CD4-positive, CD25-positive, alpha-beta regulatory T cell (primary cell): ENCODE results near the gene DNAJC6. TPM values are rescaled to one million over a fixed set of nuclear protein-coding genes. Genes with fewer than 3 reads are reported as not detected.

ENCODE experiments used
- ATAC-seq, 2 donors: fragments of 150-1000 bp; cut with Tn5 transposase; one replicate each; pipeline ENCODE4 v1.10.0; 2021; ENCODE audit warnings: low read depth in 2 of 2, moderate number of reproducible peaks in 2 of 2, moderate library complexity in 1 of 2
- DNase-seq, 3 donors: peaks; one replicate each; pipeline versions ENCODE4 v3.0.0 to v3.0.0-alpha.2; 2012 to 2022; ENCODE audit warnings: mixed read lengths in 1 of 3
- H3K27ac ChIP-seq: one replicate; pipeline ENCODE4 v1.7.0; 2013; ENCODE audit warnings: mild to moderate bottlenecking, low read length; ENCODE audit not compliant: insufficient read depth, poor library complexity, severe bottlenecking
- H3K27me3 ChIP-seq: one replicate; pipeline ENCODE4 v1.7.0; 2013; ENCODE audit warnings: low read length; ENCODE audit not compliant: control insufficient read depth, insufficient read depth
- H3K36me3 ChIP-seq: one replicate; pipeline ENCODE4 v1.7.0; 2013; ENCODE audit warnings: mild to moderate bottlenecking, low read length, moderate library complexity; ENCODE audit not compliant: control insufficient read depth, insufficient read depth
- H3K4me1 ChIP-seq: 2 replicates; pipeline ENCODE4 v1.7.0; 2013; ENCODE audit warnings: mild to moderate bottlenecking, low read length; ENCODE audit not compliant: insufficient read depth, control insufficient read depth, poor library complexity, severe bottlenecking
- H3K4me3 ChIP-seq: one replicate; pipeline ENCODE4 v1.7.0; 2013; ENCODE audit warnings: low read depth, mild to moderate bottlenecking, low read length, moderate library complexity
- H3K9me3 ChIP-seq, 2 experiments: 1 replicate in 1 of 2; 2 replicates in 1 of 2; pipeline ENCODE4 v1.7.0; 2013; ENCODE audit warnings: low read length in 2 of 2, mild to moderate bottlenecking in 1 of 2, moderate library complexity in 1 of 2; ENCODE audit not compliant: control insufficient read depth in 2 of 2
- H3K27ac Mint-ChIP-seq, 3 donors: one replicate each; pipeline ENCODE4 v1.8.0; 2020 to 2022; ENCODE audit warnings: mild to moderate bottlenecking in 3 of 3, mixed read lengths in 3 of 3, moderate library complexity in 2 of 3
- H3K27me3 Mint-ChIP-seq: one replicate; pipeline ENCODE4 v1.8.0; 2022; ENCODE audit warnings: mild to moderate bottlenecking, mixed read lengths
- H3K36me3 Mint-ChIP-seq: one replicate; pipeline ENCODE4 v1.8.0; 2020; ENCODE audit warnings: mixed read lengths
- H3K4me1 Mint-ChIP-seq, 4 donors: one replicate each; pipeline ENCODE4 v1.8.0; 2020 to 2022; ENCODE audit warnings: mixed read lengths in 4 of 4, mild to moderate bottlenecking in 1 of 4
- H3K4me3 Mint-ChIP-seq, 4 donors: one replicate each; pipeline ENCODE4 v1.8.0; 2020 to 2022; ENCODE audit warnings: mild to moderate bottlenecking in 4 of 4, mixed read lengths in 4 of 4, moderate library complexity in 3 of 4
- H3K9me3 Mint-ChIP-seq, 7 donors: one replicate each; pipeline ENCODE4 v1.8.0; 2020 to 2022; ENCODE audit warnings: mixed read lengths in 7 of 7, mild to moderate bottlenecking in 3 of 7, moderate library complexity in 2 of 7
- polyA plus RNA-seq, 4 donors: library from polyadenylated mRNA; unstranded; fragments of 300-500 nt; fragmentation: Illumina TruSeq; gene quantifications; one replicate each; pipeline ENCODE4 v1.2.3, GENCODE V29; 2021
- total RNA-seq: library from RNA; stranded (reverse); gene quantifications from one replicate; pipeline ENCODE4 v1.2.3, GENCODE V29; 2022

DNAJC6 gene
- total and polyA plus RNA-seq, 5 donors from 2014 or later, result 0.07 to 1.9 (median 0.82) TPM; not detected in 1

GRCh38 chr1:65321879-65322278 lies 12.5 kb downstream of the DNAJC6 start:
- Histone ChIP-seq H3K27me3 (no peaks in the 10 kb centered on the region), H3K4me1 (no peaks in the 10 kb centered on the region), H3K36me3 (no peaks in the 10 kb centered on the region), H3K9me3 (peaks cover 0 to 2% of the 10 kb centered on the region in 2 experiments), H3K4me3 (no peak overlapping the region), H3K27ac (no peak overlapping the region)
- no peaks in the 10 kb centered on the region for H3K4me1 Mint-ChIP-seq
- peaks cover 0 to 9% (median 6%) of the 10 kb centered on the region in 7 donors for H3K9me3 Mint-ChIP-seq
- no peaks in the 10 kb centered on the region for H3K36me3 Mint-ChIP-seq
- H3K27me3 Mint-ChIP-seq, result peaks cover 9% of the 10 kb centered on the region
- ATAC-seq (no peak), DNase-seq (no peak)
- no peak overlapping the region for H3K4me3 Mint-ChIP-seq
- H3K27ac Mint-ChIP-seq, result no peak overlapping the region

- no peaks in the 10 kb centered on the region for H3K27me3 ChIP-seq
- H3K36me3 Mint-ChIP-seq, result no peaks in the 10 kb centered on the region
Measured at GRCh38 chr1:65323246-65323645, 13.9 kb downstream of the DNAJC6 start.

GRCh38 chr1:65330021-65330420 lies 20.7 kb downstream of the DNAJC6 start:
- H3K4me1 Mint-ChIP-seq, result no peaks in the 10 kb centered on the region
- no peaks in the 10 kb centered on the region for H3K36me3 Mint-ChIP-seq
- H3K27ac Mint-ChIP-seq, result no peak overlapping the region

More at GRCh38 chr1:65323246-65323645, 13.9 kb downstream of the DNAJC6 start:
- Histone ChIP-seq H3K36me3 (no peaks in the 10 kb centered on the region), H3K4me1 (no peaks in the 10 kb centered on the region), H3K4me3 (no peak overlapping the region), H3K27ac (no peak overlapping the region), H3K9me3 (peaks cover 0 to 2% of the 10 kb centered on the region in 2 experiments)
- Mint-ChIP-seq H3K9me3 (peaks cover 0 to 9% (median 4%) of the 10 kb centered on the region in 7 donors), H3K4me1 (no peaks in the 10 kb centered on the region), H3K4me3 (no peak overlapping the region), H3K27me3 (peaks cover 13% of the 10 kb centered on the region), H3K27ac (no peak overlapping the region)
- ATAC-seq (no peak), DNase-seq (peak in 1 of 3 donors; percentile 12)

GRCh38 chr1:65330822-65331221 lies 21.5 kb downstream of the DNAJC6 start:
- peaks cover 0 to 5% (median 0%) of the 10 kb centered on the region in 7 donors for H3K9me3 Mint-ChIP-seq
- Histone ChIP-seq H3K36me3 (no peaks in the 10 kb centered on the region), H3K27me3 (no peaks in the 10 kb centered on the region), H3K4me3 (no peak overlapping the region), H3K27ac (no peak overlapping the region), H3K9me3 (no peaks in the 10 kb centered on the region), H3K4me1 (no peaks in the 10 kb centered on the region)
- H3K27ac Mint-ChIP-seq, result no peak overlapping the region
- H3K4me1 Mint-ChIP-seq, result no peaks in the 10 kb centered on the region
- H3K4me3 Mint-ChIP-seq, result no peak overlapping the region
- H3K36me3 Mint-ChIP-seq, result no peaks in the 10 kb centered on the region
- H3K27me3 Mint-ChIP-seq, result peaks cover 17% of the 10 kb centered on the region
- ATAC-seq (no peak), DNase-seq (no peak)

More at GRCh38 chr1:65330021-65330420, 20.7 kb downstream of the DNAJC6 start:
- H3K27ac ChIP-seq, result no peak overlapping the region
- H3K4me1 ChIP-seq, result no peaks in the 10 kb centered on the region
- Mint-ChIP-seq H3K9me3 (peaks cover 0 to 6% (median 0%) of the 10 kb centered on the region in 7 donors), H3K4me3 (no peak overlapping the region), H3K27me3 (peaks cover 17% of the 10 kb centered on the region)
- no peaks in the 10 kb centered on the region for H3K36me3 ChIP-seq
- no peaks in the 10 kb centered on the region for H3K9me3 ChIP-seq
- no peak for DNase-seq
- ATAC-seq, result no peak
- H3K27me3 ChIP-seq, result no peaks in the 10 kb centered on the region
- no peak overlapping the region for H3K4me3 ChIP-seq

GRCh38 chr1:65332821-65333220 lies 23.5 kb downstream of the DNAJC6 start:
- Mint-ChIP-seq H3K27me3 (peaks cover 4% of the 10 kb centered on the region), H3K9me3 (peaks cover 0 to 5% (median 0%) of the 10 kb centered on the region in 7 donors), H3K4me3 (no peak overlapping the region), H3K27ac (no peak overlapping the region), H3K4me1 (no peaks in the 10 kb centered on the region), H3K36me3 (no peaks in the 10 kb centered on the region)
- DNase-seq (no peak), ATAC-seq (no peak)
- H3K36me3 ChIP-seq, result no peaks in the 10 kb centered on the region
- H3K27me3 ChIP-seq, result no peaks in the 10 kb centered on the region
- H3K9me3 ChIP-seq, result no peaks in the 10 kb centered on the region
- H3K4me1 ChIP-seq, result no peaks in the 10 kb centered on the region
- H3K27ac ChIP-seq, result no peak overlapping the region
- H3K4me3 ChIP-seq, result no peak overlapping the region

- no peaks in the 10 kb centered on the region for H3K9me3 ChIP-seq
- H3K4me1 Mint-ChIP-seq, result no peaks in the 10 kb centered on the region
- ATAC-seq (no peak), DNase-seq (no peak)
- peaks cover 0 to 5% (median 0%) of the 10 kb centered on the region in 7 donors for H3K9me3 Mint-ChIP-seq
- peaks cover 1% of the 10 kb centered on the region for H3K27me3 Mint-ChIP-seq
- no peak overlapping the region for H3K4me3 Mint-ChIP-seq
- no peaks in the 10 kb centered on the region for H3K4me1 ChIP-seq
- no peak overlapping the region for H3K27ac ChIP-seq
- no peaks in the 10 kb centered on the region for H3K36me3 ChIP-seq
- H3K27me3 ChIP-seq, result no peaks in the 10 kb centered on the region
- no peak overlapping the region for H3K4me3 ChIP-seq
- H3K36me3 Mint-ChIP-seq, result no peaks in the 10 kb centered on the region
- H3K27ac Mint-ChIP-seq, result no peak overlapping the region
Measured at GRCh38 chr1:65334081-65334480, 24.7 kb downstream of the DNAJC6 start.

- DNase-seq (no peak), ATAC-seq (no peak)
- Mint-ChIP-seq H3K9me3 (peaks cover 0 to 2% (median 0%) of the 10 kb centered on the region in 7 donors), H3K27me3 (peaks cover 5% of the 10 kb centered on the region), H3K27ac (no peak overlapping the region), H3K4me3 (no peak overlapping the region), H3K4me1 (no peaks in the 10 kb centered on the region), H3K36me3 (no peaks in the 10 kb centered on the region)
- no peaks in the 10 kb centered on the region for H3K36me3 ChIP-seq
- H3K9me3 ChIP-seq, result no peaks in the 10 kb centered on the region
- no peaks in the 10 kb centered on the region for H3K4me1 ChIP-seq
- no peak overlapping the region for H3K27ac ChIP-seq
- no peaks in the 10 kb centered on the region for H3K27me3 ChIP-seq
- no peak overlapping the region for H3K4me3 ChIP-seq
Measured at GRCh38 chr1:65339866-65340468, 30.6 kb downstream of the DNAJC6 start.

GRCh38 chr1:65341381-65341780 lies 32.0 kb downstream of the DNAJC6 start:
- no peaks in the 10 kb centered on the region for H3K9me3 Mint-ChIP-seq
- Histone ChIP-seq H3K4me1 (no peaks in the 10 kb centered on the region), H3K27ac (no peak overlapping the region), H3K4me3 (no peak overlapping the region), H3K27me3 (no peaks in the 10 kb centered on the region), H3K9me3 (no peaks in the 10 kb centered on the region), H3K36me3 (no peaks in the 10 kb centered on the region)
- DNase-seq (no peak), ATAC-seq (no peak)
- H3K27ac Mint-ChIP-seq, result no peak overlapping the region
- peaks cover 11% of the 10 kb centered on the region for H3K27me3 Mint-ChIP-seq
- no peaks in the 10 kb centered on the region for H3K36me3 Mint-ChIP-seq
- H3K4me1 Mint-ChIP-seq, result no peaks in the 10 kb centered on the region
- no peak overlapping the region for H3K4me3 Mint-ChIP-seq
